Gastrocnemius medialis (tissue), 4 donors: ENCODE measurements around the gene FNIP1. TPM values are rescaled to one million over a fixed set of nuclear protein-coding genes. Genes with fewer than 3 reads are reported as not detected.

Source experiments
- ATAC-seq, 2 donors: fragments of 150-250 bp; one replicate each; pipeline ENCODE4 v1.9.1; 2016
- DNase-seq, 2 donors: peaks; one replicate each; pipeline ENCODE4 v3.0.0-alpha.2; 2019
- H3K27ac ChIP-seq, 4 donors: fragments of 200-600 bp; sonication (generic); 1 replicate in 1 of 4; 2 replicates in 3 of 4; pipeline ENCODE4 v1.5.1; 2016 to 2018; ENCODE audit warnings: mild to moderate bottlenecking in 2 of 4, moderate library complexity in 1 of 4
- H3K27me3 ChIP-seq, 3 donors: fragments of 200-600 bp; sonication (generic) in 2 of 3; 1 replicate in 1 of 3; 2 replicates in 2 of 3; pipeline versions ENCODE4 v1.5.1 to v1.6.0; 2016 to 2019; ENCODE audit warnings: mild to moderate bottlenecking in 1 of 3, moderate library complexity in 1 of 3
- H3K36me3 ChIP-seq, 2 donors: fragments of 200-600 bp; sonication (generic) in 1 of 2; one replicate each; pipeline ENCODE4 v1.5.1; 2017 to 2018
- H3K4me1 ChIP-seq, 2 donors: fragments of 200-600 bp; sonication (generic) in 1 of 2; one replicate each; pipeline ENCODE4 v1.5.1; 2016 to 2017; ENCODE audit warnings: mild to moderate bottlenecking in 2 of 2
- H3K4me3 ChIP-seq, 4 donors: fragments of 200-600 bp; sonication (generic) in 3 of 4; 1 replicate in 1 of 4; 2 replicates in 3 of 4; pipeline ENCODE4 v1.5.1; 2016 to 2019; ENCODE audit warnings: mild to moderate bottlenecking in 2 of 4
- H3K9me3 ChIP-seq, 3 donors: fragments of 200-600 bp; sonication (generic) in 2 of 3; 1 replicate in 1 of 3; 2 replicates in 2 of 3; pipeline ENCODE4 v1.5.1; 2016 to 2019
- CTCF ChIP-seq, 5 experiments: fragments of 450-650 bp in 3 of 5; fragments of 200-600 bp in 2 of 5; sonication (generic) in 2 of 5; IDR thresholded peaks in 4 of 5; conservative IDR thresholded peaks in 1 of 5; 1 replicate in 4 of 5; 2 replicates in 1 of 5; pipeline ENCODE4 v1.5.1; 2016 to 2019; ENCODE audit warnings: antibody characterized with exemption in 5 of 5, mild to moderate bottlenecking in 3 of 5, moderate library complexity in 3 of 5
- POLR2A ChIP-seq, 2 donors: fragments of 450-650 bp; IDR thresholded peaks; one replicate each; pipeline ENCODE4 v1.6.1; 2017; ENCODE audit warnings: antibody characterized with exemption in 2 of 2, mild to moderate bottlenecking in 2 of 2, moderate library complexity in 2 of 2
- in situ Hi-C, 4 donors: fragments of 200-750 bp; cut with MboI; loops; one replicate each; pipeline versions ENCODE4 v1.15.0 to v1.8.0; 2017; ENCODE audit warnings: low sequenced_read_pairs in 4 of 4
- intact Hi-C: fragments of 100-400 bp; cut with DNase I; formaldehyde crosslinking; loops from one replicate; pipeline ENCODE4 v1.15.1; 2023; ENCODE audit warnings: low total_unique reads
- total RNA-seq, 4 donors: library from RNA; depleted of rRNA; stranded (reverse); fragments of >200 nt; gene quantifications; one replicate each; pipeline versions ENCODE4 v1.1.0 to v1.2.3, GENCODE V29; 2016

The FNIP1 gene
- total RNA-seq, 4 donors from 2014 or later, result 53.9 to 84.7 (median 66.9) TPM

DNA sequence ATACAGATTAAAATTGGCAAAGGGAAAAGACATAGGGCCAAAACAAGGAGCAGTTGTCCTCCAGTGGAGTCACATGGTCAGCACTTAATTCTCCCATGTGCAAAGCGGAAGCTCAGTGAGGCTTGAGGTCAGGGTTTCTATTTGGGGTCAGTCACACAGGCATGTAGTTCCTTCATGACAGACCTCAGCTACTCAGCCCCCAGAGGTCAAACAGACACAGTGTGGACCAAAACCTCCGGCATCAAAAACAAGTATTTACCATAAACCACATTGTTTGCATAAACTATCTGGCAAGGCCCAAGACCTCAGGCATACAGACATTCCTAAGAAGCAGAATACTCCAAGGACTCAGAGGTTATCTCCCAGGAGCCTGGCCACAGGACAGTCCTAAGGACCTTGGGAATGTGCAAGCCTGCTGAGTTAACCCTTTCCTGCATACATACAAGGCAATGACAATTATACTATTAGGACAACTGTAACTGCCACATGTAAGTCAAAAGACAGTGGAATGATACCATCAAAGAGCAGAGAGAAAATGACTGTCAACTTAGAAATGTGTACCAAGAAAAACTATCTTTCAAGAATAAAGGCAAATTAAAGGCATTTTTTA is 28.7 kb upstream of the FNIP1 start:
- peaks cover 0 to 5% (median 0%) of the 10 kb centered on the region in 3 donors for H3K9me3 ChIP-seq
- H3K36me3 ChIP-seq, result no peaks in the 10 kb centered on the region
- H3K27ac ChIP-seq, result no peak overlapping the region
- DNase-seq (no peak), ATAC-seq (no peak)
- no peaks in the 10 kb centered on the region for H3K4me1 ChIP-seq
- no peak for TF ChIP-seq POLR2A (IDR thresholded peaks at IDR 0.05)
- in situ Hi-C loops (no loop called here), intact Hi-C loops (no loop called here)
- H3K27me3 ChIP-seq, result no peaks in the 10 kb centered on the region
- H3K4me3 ChIP-seq, result no peak overlapping the region

- H3K27ac ChIP-seq, result no peak overlapping the region
- H3K4me3 ChIP-seq, result no peak overlapping the region
- ATAC-seq (no peak), DNase-seq (no peak)
- no peaks in the 10 kb centered on the region for H3K27me3 ChIP-seq
- intact Hi-C loops (no loop called here), in situ Hi-C loops (no loop called here)
- H3K36me3 ChIP-seq, result no peaks in the 10 kb centered on the region
- peaks cover 0 to 5% (median 0%) of the 10 kb centered on the region in 3 donors for H3K9me3 ChIP-seq
- H3K4me1 ChIP-seq, result no peaks in the 10 kb centered on the region
- TF ChIP-seq POLR2A (IDR thresholded peaks at IDR 0.05) (no peak), CTCF (IDR thresholded peaks at IDR 0.05 in 4 of 5, conservative IDR thresholded peaks at IDR 0.05 in 1 of 5) (no peak)
Observed at GRCh38 chr5:131824631-131825030, 27.8 kb upstream of the FNIP1 start.

GRCh38 chr5:131821221-131821620 is 24.4 kb upstream of the FNIP1 start:
- Histone ChIP-seq H3K27ac (no peak overlapping the region), H3K9me3 (no peaks in the 10 kb centered on the region), H3K4me1 (no peaks in the 10 kb centered on the region), H3K4me3 (no peak overlapping the region), H3K27me3 (no peaks in the 10 kb centered on the region), H3K36me3 (no peaks in the 10 kb centered on the region)
- ATAC-seq, result no peak
- DNase-seq, result no peak
- TF ChIP-seq CTCF (IDR thresholded peaks at IDR 0.05 in 4 of 5, conservative IDR thresholded peaks at IDR 0.05 in 1 of 5) (no peak), POLR2A (IDR thresholded peaks at IDR 0.05) (no peak)
- in situ Hi-C loops (no loop called here), intact Hi-C loops (no loop called here)

DNA sequence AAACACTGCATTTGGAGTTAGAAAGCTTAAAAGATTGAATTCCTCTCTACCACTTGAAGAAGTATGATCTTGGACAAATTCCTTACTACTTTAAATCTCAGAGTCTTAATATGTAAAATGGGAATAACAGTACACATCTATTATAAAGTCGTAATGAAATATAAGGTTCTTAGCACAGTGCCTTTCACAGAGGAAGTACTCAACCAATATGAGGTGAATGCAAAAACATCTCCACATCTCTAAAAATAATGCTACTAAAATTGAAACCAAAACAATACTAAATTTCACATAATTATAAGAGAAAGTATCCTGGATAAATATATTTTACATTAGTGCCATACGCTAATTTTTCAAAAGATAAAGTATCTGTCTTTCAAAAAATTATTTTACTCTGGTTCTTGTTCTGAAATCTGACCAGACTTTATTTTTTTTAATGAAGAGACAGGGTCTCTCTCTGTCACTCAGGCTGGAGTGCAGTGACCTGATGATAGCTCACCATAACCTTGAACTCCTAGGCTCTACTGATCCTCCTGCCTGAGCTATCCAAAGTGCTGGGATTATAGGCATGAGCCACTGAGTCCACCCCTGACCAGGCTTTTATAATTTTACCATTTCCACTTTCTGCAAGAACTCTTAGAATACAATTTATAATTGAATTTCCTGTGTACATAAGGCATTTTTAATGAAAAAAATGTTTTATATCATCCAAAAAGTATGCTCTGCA is 21.3 kb upstream of the FNIP1 start:
- DNase-seq (no peak), ATAC-seq (no peak)
- H3K4me1 ChIP-seq, result no peaks in the 10 kb centered on the region
- no peaks in the 10 kb centered on the region for H3K36me3 ChIP-seq
- H3K9me3 ChIP-seq, result no peaks in the 10 kb centered on the region
- H3K27ac ChIP-seq, result no peak overlapping the region
- TF ChIP-seq POLR2A (IDR thresholded peaks at IDR 0.05) (no peak), CTCF (IDR thresholded peaks at IDR 0.05 in 4 of 5, conservative IDR thresholded peaks at IDR 0.05 in 1 of 5) (no peak)
- H3K27me3 ChIP-seq, result no peaks in the 10 kb centered on the region
- in situ Hi-C loops, result loop anchor here in 1 of 4 donors (10.0 kb wide), 1 partner anchor 187 kb away; no protein-coding TSS in a partner anchor
- no peak overlapping the region for H3K4me3 ChIP-seq
- intact Hi-C loops, result no loop called here

GRCh38 chr5:131814990-131815389 is 18.2 kb upstream of the FNIP1 start:
- in situ Hi-C loops, result loop anchor here in 3 of 4 donors (5.0 to 10.0 kb wide), 2 partner anchors 190 to 192 kb away; no protein-coding TSS in a partner anchor
- TF ChIP-seq POLR2A (IDR thresholded peaks at IDR 0.05), result no peak
- no peak for TF ChIP-seq CTCF (IDR thresholded peaks at IDR 0.05 in 4 of 5, conservative IDR thresholded peaks at IDR 0.05 in 1 of 5)
- Histone ChIP-seq H3K4me3 (no peak overlapping the region), H3K27ac (no peak overlapping the region), H3K4me1 (peaks cover 11 to 19% of the 10 kb centered on the region in 2 donors), H3K9me3 (no peaks in the 10 kb centered on the region), H3K27me3 (no peaks in the 10 kb centered on the region), H3K36me3 (no peaks in the 10 kb centered on the region)
- no peak for ATAC-seq
- DNase-seq, result no peak
- intact Hi-C loops, result loop anchor here (5.0 kb wide), 1 partner anchor 247 kb away; the partner anchor contains the start of gene IL3
